ENCODE data around the gene SNX8. TPM values are rescaled to one million over a fixed set of nuclear protein-coding genes. Genes with fewer than 3 reads are reported as not detected.

The SNX8 gene
- total and polyA plus RNA-seq, 2 of the 13 experiments (the other 11 are each of a cell fraction or from before 2014, with no cell fraction given) = 20.6 to 45.2 TPM

DNA sequence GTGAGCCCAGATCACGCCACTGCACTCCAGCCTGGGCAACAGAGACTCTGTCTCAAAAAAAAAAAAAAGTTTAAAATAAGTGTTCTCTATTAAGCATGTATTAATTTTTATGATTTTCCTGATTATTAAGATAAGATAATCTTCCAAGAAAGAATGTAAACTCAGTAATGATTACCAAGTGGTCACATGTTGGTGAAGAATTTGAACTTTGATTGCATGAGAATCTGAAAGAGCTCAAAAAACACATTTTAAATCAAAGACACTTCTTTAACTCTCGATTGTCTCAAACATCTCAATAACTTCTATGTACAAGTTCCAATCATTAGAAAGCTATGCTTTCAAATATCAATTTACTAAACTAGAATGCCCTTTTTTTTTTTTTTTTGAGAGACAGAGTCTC lies 33.8 kb downstream of the SNX8 start:
- Histone ChIP-seq H3K4me2 (ENCODE audit: low read depth, low read length) (no peak overlapping the region), H4K20me1 (ENCODE audit: insufficient read depth, low read length) (no peaks in the 10 kb centered on the region), H3K9me3 (ENCODE audit: low read length) (no peaks in the 10 kb centered on the region), H3K4me3 (replicated peaks in 1 of 3; ENCODE audit: insufficient read depth in 1 of 3, low read depth in 2 of 3, low read length in 3 of 3) (no peak overlapping the region), H3K4me1 (ENCODE audit: insufficient read depth, low read length) (peaks cover 42% of the 10 kb centered on the region), H3K27me3 (ENCODE audit: control insufficient read depth in 1 of 2, insufficient read depth in 2 of 2, low read length in 2 of 2) (no peaks in the 10 kb centered on the region), H2AFZ (ENCODE audit: low read length) (no peak overlapping the region), H3K79me2 (ENCODE audit: insufficient read depth, low read length) (peaks cover 17% of the 10 kb centered on the region), H3K9ac (ENCODE audit: insufficient read depth, low read depth, low read length) (no peak overlapping the region), H3K36me3 (replicated peaks in 1 of 2; ENCODE audit: control insufficient read depth in 1 of 2, insufficient read depth in 2 of 2, low read length in 2 of 2) (peaks cover 7 to 10% of the 10 kb centered on the region in 2 experiments; a peak in 2 of 5 replicates), H3K27ac (ENCODE audit: extremely low read length, insufficient read depth, low read length) (no peak overlapping the region)
- in situ Hi-C loops (cut with HindIII; ENCODE audit: extremely low pct_ligation_motif_present, low pct_unique_long_range_greater_than_20kb) (no loop called here), intact Hi-C loops (cut with micrococcal nuclease; ENCODE audit: unreplicated experiment) (no loop called here)
- no peak for ATAC-seq
- POLR2A ChIA-PET = interaction anchor here (0.7 kb wide), 1 partner anchor 102 kb away, joined by 3 read pairs; no protein-coding TSS in a partner anchor
- WGBS (ENCODE audit: low lambda C conversion rate) = 69% methylated on average over 2 of the region's 2 CpGs
- CTCF ChIA-PET (ENCODE audit: low intra/inter-chr PET ratio, low total read pairs) = no interaction called here
- FAIRE-seq = no peak
- TF ChIP-seq, protein P1, sequence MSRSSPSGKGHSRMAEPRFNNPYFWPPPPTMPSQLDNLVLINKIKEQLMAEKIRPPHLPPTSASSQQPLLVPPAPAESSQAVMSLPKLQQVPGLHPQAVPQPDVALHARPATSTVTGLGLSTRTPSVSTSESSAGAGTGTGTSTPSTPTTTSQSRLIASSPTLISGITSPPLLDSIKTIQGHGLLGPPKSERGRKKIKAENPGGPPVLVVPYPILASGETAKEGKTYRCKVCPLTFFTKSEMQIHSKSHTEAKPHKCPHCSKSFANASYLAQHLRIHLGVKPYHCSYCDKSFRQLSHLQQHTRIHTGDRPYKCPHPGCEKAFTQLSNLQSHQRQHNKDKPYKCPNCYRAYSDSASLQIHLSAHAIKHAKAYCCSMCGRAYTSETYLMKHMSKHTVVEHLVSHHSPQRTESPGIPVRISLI (CRISPR knock-in tag; IDR thresholded peaks at IDR 0.05; ENCODE audit: borderline replicate concordance) = no peak
- TF ChIP-seq ZNF652 (CRISPR knock-in tag; IDR thresholded peaks at IDR 0.05; ENCODE audit: borderline replicate concordance, low read depth) = 0 out of 2 replicates have a peak, but pooled peaks have one; percentile 19
- no peak for TF ChIP-seq NFRKB (IDR thresholded peaks at IDR 0.05)
- DNase-seq (ENCODE audit: low spot score) = no peak
- BruUV-seq (replicated peaks) = no TSS peak

DNA sequence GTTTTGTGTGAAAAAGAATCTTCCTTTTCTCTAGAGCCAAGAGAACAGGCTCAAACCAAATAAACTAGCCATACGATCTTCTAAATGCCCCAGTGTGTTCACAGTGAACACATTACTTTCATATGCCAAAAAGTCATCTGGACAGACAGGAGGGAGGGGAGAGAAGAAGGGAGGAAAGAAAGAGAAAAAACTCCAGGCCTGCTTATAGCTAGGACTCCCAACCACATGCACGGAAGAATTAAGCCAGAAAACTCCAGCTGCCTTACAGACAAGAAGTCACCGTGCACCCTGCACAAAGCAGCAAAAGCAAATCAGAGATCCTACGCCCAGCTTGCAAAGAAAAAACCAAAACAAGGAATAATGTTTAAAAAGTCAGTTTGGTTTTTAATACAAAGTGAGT lies 34.3 kb downstream of the SNX8 start:
- Histone ChIP-seq H3K4me3 (replicated peaks in 1 of 3; ENCODE audit: insufficient read depth in 1 of 3, low read depth in 2 of 3, low read length in 3 of 3) (no peak overlapping the region), H3K27ac (ENCODE audit: extremely low read length, insufficient read depth, low read length) (no peak overlapping the region), H3K79me2 (ENCODE audit: insufficient read depth, low read length) (peaks cover 17% of the 10 kb centered on the region), H3K9ac (ENCODE audit: insufficient read depth, low read depth, low read length) (no peak overlapping the region), H4K20me1 (ENCODE audit: insufficient read depth, low read length) (no peaks in the 10 kb centered on the region), H3K4me1 (ENCODE audit: insufficient read depth, low read length) (peaks cover 42% of the 10 kb centered on the region), H3K27me3 (ENCODE audit: control insufficient read depth in 1 of 2, insufficient read depth in 2 of 2, low read length in 2 of 2) (no peaks in the 10 kb centered on the region), H3K36me3 (replicated peaks in 1 of 2; ENCODE audit: control insufficient read depth in 1 of 2, insufficient read depth in 2 of 2, low read length in 2 of 2) (peaks cover 7 to 13% of the 10 kb centered on the region in 2 experiments; a peak in 3 of 5 replicates), H2AFZ (ENCODE audit: low read length) (no peak overlapping the region), H3K4me2 (ENCODE audit: low read depth, low read length) (no peak overlapping the region), H3K9me3 (ENCODE audit: low read length) (no peaks in the 10 kb centered on the region)
- DNase-seq (ENCODE audit: low spot score) (no peak), ATAC-seq (no peak), FAIRE-seq (no peak)
- in situ Hi-C loops (cut with HindIII; ENCODE audit: extremely low pct_ligation_motif_present, low pct_unique_long_range_greater_than_20kb) = no loop called here
- no TSS peak for BruUV-seq (replicated peaks)
- TF ChIP-seq NFE2 (CRISPR knock-in tag; IDR thresholded peaks at IDR 0.05) = no peak
- no peak for TF ChIP-seq KLF9 (CRISPR knock-in tag; IDR thresholded peaks at IDR 0.05; ENCODE audit: low read depth)
- TF ChIP-seq ZNF432 (CRISPR knock-in tag; IDR thresholded peaks at IDR 0.05; ENCODE audit: borderline replicate concordance) = no peak
- ChIA-PET CTCF (ENCODE audit: low intra/inter-chr PET ratio, low total read pairs) (no interaction called here), POLR2A (interaction anchor here (0.7 kb wide), 1 partner anchor 103 kb away, joined by 3 read pairs; no protein-coding TSS in a partner anchor)
- intact Hi-C loops (cut with micrococcal nuclease; ENCODE audit: unreplicated experiment) = no loop called here
- WGBS (ENCODE audit: low lambda C conversion rate) = 89% methylated on average over 4 of the region's 4 CpGs

Measured in HepG2 (cell line).